Adrenal gland (tissue), 5 donors: ENCODE measurements around the gene PAOX.

Experiments used
- POLR2A ChIP-seq, 2 donors: fragments of 450-650 bp; IDR thresholded peaks; one replicate each; pipeline ENCODE4 v1.6.1; 2017; ENCODE audit warnings: antibody characterized with exemption in 2 of 2, mild to moderate bottlenecking in 2 of 2, moderate library complexity in 1 of 2
- TF ChIP-seq, protein P1 (sequence below), 6 experiments: fragments of 450-650 bp in 4 of 6; fragments of 200-600 bp in 2 of 6; sonication (generic) in 1 of 6; IDR thresholded peaks; 1 replicate in 5 of 6; 2 replicates in 1 of 6; pipeline versions ENCODE4 v1.5.1 to v1.8.0; 2016 to 2021; ENCODE audit warnings: antibody characterized with exemption in 6 of 6, mild to moderate bottlenecking in 2 of 6, moderate library complexity in 1 of 6
- donor health status: DM: no; HTN: no; CAD: no.

DNA sequence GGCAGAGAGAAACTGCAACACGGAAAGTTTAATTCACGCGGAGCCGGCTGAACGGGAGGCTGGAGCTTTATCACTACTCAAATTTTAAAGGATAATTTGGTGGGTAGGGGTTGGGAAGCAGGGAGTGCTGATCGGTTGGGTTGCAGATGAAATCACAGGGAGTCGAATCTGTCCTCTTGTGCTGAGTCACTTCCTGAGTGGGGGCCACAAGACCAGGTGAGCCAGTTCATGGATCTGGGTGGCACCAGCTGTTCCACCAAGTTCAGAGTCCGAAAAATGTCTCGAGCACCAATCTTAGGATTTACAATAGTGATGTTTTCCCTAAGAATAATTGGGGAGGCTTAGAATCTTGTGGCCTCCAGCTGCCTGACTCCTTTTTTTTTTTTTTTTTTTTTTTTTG is 35.5 kb upstream of the PAOX start:
- TF ChIP-seq, protein P1, sequence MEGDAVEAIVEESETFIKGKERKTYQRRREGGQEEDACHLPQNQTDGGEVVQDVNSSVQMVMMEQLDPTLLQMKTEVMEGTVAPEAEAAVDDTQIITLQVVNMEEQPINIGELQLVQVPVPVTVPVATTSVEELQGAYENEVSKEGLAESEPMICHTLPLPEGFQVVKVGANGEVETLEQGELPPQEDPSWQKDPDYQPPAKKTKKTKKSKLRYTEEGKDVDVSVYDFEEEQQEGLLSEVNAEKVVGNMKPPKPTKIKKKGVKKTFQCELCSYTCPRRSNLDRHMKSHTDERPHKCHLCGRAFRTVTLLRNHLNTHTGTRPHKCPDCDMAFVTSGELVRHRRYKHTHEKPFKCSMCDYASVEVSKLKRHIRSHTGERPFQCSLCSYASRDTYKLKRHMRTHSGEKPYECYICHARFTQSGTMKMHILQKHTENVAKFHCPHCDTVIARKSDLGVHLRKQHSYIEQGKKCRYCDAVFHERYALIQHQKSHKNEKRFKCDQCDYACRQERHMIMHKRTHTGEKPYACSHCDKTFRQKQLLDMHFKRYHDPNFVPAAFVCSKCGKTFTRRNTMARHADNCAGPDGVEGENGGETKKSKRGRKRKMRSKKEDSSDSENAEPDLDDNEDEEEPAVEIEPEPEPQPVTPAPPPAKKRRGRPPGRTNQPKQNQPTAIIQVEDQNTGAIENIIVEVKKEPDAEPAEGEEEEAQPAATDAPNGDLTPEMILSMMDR (IDR thresholded peaks at IDR 0.05): no peak
- TF ChIP-seq POLR2A (IDR thresholded peaks at IDR 0.05): no peak
